GM18505 (cell line): ENCODE measurements around the gene AURKAIP1.

Experiments
- ATAC-seq: cut with Tn5 transposase; IDR thresholded peaks from one replicate; pipeline ENCODE4 v1.9.1; 2021; ENCODE audit not compliant: unreplicated experiment
- POLR2A ChIP-seq: IDR thresholded peaks from 4 replicates; pipeline ENCODE4 v1.6.1; 2011; ENCODE audit warnings: borderline replicate concordance; ENCODE audit not compliant: insufficient read depth, insufficient read length; ENCODE audit errors: extremely low read depth

Gene AURKAIP1

DNA sequence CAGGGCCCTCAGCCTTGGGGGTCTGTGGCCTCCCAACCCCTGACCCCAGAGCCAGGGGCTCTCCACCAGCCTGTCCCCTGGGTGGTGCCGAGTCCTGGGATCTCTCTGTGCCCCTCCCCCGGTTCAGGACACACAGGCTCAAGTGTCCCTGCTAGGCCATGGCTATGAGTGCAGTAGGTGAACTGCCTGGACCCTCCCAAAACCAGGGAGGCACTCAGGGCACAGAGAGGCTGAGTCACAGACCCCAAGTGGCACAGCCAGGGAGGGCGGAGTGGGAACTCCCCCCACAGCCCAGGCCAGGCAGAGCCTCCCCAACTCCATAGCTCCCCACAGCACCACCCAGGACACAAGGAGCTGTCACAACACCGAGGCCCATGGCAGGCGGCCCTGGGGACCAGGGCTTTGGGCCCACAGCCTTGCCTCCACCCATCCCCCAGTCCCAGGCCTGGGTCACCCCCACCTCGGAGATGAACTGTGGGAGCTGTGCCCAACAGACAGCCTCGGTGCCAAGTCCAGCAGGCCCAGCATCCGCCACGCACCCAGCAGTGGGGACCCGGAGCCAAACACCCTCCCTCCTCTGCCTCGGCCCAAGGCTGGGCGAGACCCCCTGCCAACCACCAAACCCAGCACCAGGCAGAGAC, 29.0 kb downstream of the AURKAIP1 start:
- no peak for TF ChIP-seq POLR2A
- ATAC-seq, result no peak

DNA sequence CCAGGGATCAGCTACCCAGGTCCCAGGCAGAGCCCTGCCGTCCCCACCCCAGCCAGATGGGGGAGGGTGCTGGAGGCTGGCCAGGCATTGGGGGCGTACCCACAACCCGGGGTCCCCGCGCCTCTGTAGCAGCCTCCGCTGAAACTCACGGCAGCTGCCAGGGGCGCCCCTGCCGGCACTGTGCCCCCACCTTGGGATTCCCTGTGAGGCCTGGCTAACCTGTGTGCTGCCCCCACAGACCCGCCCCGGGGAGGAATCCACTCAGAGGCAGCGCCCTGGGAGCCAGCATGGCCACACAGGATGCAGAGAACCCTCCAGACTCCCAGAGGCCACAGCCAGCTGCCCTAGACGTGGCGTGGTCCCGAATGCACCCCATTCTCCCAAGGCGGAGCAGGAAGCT, 29.6 kb downstream of the AURKAIP1 start:
- ATAC-seq, result no peak
- TF ChIP-seq POLR2A, result no peak

DNA sequence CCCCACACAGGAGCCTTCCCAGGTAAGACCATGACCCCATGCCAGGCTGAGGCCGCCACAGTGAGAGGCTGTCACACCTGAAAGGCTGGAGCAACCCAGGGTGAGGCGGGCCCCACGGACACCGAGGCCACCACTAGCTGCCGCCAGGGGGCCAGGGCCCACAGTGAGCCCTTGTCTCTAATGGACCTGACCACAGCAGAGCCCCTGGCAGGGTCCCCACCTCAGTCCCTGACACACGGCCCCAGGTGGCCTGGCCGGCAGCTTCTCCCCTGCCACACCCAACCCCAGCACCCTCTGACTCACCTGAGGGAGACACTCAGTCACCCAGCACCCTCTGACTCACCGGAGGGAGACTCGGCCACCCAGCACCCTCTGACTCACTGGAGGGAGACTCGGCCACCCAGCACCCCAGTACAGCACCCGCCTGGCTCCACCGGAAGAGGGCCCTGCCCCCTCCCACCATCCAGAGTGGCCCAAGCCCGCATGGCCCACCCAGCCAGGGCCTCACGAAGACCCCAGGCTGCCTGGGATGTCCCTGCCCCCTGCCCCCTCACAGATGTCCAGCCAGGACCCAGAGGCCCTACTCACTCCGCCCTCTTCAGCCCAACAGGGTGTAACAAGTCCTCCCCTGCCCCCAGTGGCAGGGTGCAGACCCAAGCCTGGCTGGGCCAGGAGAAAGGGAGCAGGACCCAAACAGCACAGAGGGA, 30.2 kb downstream of the AURKAIP1 start:
- no peak for ATAC-seq
- no peak for TF ChIP-seq POLR2A

DNA sequence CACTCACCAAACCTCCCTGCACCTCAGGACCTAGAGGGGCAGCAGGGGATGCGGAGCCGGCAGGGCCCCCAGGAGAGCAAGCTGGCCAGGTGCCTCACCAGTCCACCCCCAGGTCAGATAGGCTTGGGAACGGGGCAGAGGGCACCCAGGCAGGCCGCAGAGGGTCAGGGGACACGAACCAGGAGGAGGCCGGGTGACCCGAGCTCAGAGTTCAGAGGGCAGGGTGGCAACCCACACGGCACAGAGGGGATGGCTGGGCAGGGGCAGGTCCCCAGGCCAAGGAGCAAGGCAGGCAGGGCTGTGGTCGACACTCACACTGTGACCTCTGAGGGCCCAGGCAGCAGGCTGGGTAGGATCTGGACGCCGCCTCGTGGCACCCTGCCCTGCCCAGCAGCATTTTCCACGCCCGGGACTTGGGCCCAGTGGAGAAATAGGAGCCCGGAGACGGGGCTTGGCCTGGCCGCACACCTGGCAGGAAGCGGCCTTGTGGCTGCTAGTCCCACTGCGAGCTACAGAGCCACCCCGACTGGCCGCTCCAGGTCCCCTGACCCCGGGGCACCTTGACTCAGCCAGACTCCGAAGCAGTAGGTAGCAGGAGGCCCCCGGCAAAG, 31.1 kb downstream of the AURKAIP1 start:
- no peak for TF ChIP-seq POLR2A
- no peak for ATAC-seq

DNA sequence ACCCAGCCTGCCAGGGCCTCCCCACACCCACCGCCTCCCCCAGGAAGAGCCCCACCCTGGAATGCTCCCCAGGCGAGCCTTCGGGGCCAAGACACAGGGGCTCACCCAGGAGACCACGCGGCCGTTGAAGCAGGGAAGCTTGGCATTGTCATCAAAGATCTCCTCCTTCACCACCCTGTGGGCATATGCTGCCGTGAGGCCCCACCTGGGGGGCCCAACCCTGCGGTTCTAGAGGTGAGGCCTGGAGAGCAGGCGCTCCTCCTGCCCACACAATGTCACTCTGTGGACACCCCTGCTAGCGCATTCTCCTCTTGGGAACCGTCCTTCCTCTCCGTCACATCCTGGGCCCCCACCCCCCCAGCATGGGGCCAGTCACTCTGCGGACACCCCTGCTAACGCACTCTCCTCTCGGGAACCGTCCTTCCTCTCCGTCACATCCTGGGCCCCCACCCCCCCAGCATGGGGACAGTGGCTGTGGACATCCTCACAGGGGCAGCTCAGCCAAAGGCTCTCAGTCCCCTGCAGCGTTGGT, 32.4 kb downstream of the AURKAIP1 start:
- no peak for TF ChIP-seq POLR2A
- ATAC-seq, result no peak

DNA sequence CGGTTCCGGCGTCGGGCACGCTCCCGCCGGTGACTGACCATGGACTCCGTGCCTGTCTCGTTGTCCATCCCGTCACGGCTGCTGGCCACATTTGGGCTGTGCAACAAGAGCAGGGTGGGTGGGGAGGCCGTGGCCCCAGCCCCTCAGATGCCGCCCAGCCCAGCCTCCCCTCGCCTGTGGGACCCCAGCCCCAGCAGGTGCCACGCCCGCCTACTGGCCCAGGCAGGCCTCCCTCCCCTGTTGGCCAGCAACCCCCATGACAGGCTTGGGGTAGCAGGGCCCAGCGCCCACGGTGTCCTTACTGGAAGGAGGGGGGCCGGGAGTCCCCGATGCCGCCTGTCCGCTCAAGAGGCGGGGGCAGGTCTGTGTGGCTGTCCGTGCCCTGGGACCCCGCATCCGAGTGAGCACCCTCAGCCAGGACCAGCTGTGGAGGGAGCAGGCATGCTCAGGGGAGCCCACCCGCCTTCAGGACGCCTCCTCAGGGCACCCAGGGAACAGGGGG, 32.9 kb downstream of the AURKAIP1 start:
- ATAC-seq, result no peak
- TF ChIP-seq POLR2A, result no peak

DNA sequence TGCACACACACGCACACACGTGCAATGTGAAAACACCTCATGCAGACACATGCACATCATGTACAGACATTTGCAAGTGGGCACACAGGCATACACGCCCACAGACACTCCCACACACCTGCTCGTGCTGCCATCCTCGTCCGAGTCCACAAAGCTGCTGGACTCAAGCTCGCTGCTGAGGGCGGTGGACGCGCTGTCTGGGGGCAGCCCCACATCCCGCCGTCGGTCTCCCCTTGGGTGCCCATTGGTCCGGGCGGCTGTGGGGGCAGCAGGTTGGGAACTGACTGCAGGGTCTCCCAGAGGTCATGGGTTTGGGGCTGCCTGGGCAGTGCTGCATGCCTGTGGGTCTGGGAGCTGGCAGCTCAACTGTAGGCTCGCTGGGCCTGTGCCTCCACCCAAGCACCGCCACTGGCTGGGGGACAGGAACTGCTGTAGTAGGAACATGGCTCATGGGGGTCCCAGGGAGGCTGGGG, 33.4 kb downstream of the AURKAIP1 start:
- no peak for TF ChIP-seq POLR2A
- ATAC-seq, result no peak

DNA sequence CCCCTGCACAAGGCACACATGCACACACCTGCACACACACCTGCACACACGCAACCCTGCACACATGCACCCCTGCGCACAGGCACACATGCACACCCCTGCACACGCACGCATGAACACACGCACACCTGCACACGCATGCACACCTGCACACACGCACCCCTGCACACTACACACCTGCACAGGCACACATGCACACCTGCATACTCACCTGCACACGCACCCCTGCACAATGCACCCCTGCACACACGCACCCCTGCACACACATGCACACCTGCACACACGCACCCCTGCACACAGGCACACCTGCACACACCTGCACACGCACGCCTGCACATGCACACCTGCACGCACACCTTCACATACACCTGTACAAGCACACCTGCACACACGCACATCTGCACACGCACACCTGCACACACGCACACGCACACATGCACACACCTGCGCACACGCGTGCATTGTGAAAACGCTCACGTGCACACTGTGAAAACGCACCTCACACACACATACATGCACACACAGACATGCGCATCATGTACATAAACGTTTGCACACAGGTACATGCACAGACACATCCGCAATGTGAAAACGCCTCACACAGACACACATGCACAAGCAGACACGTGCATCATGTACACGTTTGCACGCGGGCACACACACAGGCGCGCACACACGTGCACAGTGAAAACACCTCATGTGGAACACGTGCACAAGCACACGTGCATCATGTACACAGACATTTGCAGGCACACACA, 34.0 kb downstream of the AURKAIP1 start:
- no peak for TF ChIP-seq POLR2A
- ATAC-seq, result no peak

DNA sequence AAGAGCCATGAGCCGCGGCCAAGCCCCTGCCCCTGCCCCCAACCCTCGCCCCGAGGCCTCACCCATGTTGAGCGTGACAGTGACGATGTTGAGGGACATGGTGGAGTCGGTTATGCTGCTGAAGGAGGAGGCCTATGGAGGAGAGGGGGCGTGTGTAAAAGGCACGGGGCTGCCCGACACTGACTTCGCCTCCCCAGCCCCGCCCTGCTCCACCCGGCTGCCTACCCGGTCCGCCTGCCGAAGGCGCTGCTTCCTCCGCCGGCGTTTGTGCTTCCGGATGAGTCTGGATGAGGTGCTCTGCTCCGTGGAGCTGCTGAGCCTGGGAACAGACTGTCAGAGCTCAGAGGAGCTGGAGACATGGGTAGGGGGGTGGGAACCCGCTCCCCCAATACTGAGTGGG, 34.8 kb downstream of the AURKAIP1 start:
- ATAC-seq, result no peak
- no peak for TF ChIP-seq POLR2A

DNA sequence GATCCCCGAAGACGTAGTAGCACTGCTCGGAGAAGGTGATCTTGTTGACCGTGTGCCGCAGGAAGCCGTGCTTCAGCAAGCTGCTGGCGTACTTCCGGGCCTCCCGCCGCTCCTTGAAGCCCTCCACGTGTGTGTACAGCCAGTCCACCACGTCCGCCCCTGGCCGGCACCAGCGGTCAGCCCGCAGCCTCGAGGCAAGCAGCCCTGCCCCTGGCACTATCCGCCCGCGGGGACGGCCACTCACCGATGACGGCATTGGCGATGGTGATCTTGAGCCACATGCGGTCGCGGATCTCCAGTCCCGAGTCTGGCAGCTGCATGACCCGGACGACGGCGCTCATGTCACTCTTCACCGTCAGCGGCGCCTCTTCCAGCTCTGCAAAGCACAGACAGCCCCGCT, 36.7 kb downstream of the AURKAIP1 start:
- TF ChIP-seq POLR2A, result no peak
- ATAC-seq, result no peak

DNA sequence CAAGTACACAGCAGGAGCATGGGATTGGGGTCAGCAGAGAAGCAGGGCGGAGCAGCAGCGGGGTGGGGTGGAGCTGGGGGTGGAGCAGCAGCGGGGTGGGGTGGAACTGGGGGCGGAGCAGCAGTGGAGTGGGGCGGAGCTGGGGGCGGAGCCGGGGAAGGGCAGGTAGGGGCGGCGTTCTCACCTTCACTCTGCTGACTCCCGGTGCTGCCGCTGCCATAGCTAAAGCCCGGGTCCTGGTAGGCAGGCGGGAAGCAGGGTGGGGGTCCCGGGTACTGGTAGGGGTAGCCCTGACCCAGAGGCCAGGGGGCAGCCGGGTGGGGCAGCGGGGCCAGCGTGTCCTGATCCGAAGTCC, 37.2 kb downstream of the AURKAIP1 start:
- no peak for ATAC-seq
- TF ChIP-seq POLR2A, result no peak

DNA sequence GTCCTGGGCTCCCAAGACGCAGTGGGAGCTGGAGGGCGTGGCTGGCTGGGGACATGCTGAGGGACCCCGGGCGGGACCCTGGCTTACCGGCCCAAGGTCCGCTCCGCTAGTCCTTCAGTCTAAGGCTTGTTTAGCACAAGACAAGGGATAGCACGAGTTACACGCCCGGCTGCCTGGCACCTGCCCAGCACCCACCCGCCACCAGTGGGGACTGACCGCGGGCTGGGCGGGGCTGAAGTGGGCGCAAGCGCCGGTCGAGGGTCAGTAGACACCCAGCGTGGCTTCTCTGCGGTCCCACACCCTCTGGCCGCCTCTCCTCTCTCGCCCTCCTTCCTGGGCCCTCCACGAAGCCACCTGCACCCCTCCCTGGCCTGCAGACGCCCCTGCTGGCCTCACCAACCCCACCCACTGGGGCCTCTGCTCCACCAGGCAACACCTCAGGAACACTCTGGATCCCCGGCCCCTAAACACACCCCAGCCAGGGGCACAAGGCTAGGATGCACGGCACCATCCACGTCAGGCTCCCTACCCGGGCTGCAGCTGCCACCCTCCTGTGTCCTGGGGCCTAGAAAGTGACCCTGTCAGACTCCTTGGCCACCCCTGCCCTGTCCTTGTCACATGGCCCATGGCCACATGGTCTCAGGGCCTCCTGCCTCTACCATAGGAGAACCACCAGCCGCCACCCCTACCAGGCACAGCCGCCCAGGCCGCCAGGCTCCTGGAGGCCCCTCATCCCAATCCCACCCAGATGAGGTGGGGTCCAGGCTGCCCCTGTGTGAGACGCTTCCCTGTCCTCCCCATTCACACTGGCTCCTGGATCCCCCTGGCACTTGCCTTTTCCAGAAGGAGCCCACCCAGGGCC, 37.8 kb downstream of the AURKAIP1 start:
- ATAC-seq, result no peak
- TF ChIP-seq POLR2A, result no peak

DNA sequence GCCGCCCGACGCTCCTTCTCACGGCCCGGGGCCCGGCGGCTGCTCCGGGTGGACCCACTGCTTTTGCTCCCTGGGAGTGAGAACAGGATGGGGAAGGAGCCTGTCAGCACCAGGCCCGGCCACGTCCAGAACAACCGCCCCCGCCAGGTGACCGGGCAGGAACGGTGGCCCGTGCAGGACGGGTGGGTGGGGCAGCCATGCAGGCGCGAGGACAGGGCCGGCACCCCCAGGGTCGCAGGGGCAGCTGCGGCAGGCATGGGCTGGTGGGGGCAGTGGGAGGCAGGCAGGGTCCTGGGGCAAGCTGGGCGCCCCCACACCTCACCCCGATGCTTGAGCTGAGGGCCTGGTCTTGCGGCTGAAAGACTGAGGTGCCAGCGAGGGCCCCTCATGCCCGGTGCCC, 38.6 kb downstream of the AURKAIP1 start:
- no peak for TF ChIP-seq POLR2A
- ATAC-seq, result no peak

DNA sequence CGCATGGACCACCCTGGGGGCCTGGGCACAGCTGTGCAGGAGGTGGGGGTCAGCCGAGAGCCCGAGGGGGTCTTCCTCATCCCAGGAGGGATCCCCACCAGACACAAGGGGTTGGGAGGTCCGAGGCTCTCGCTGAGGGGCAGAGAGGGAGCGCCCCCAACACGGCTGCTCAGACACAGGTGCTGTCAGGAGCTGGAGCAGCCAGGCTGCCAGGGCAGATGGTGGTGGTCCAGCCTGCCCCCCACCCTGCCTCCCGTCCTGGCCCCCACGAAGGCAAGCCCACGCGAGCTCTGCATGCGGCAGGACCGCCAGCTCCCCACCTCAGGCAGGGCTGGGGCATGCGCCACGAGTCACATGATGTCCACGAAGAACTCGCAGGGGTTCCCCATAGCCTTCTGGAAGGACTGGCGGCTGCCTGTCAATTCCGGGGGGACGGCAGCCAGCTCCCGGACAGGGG, 39.2 kb downstream of the AURKAIP1 start:
- no peak for TF ChIP-seq POLR2A

More for the DNA sequence above, 39.2 kb downstream of the AURKAIP1 start:
- no peak for ATAC-seq
